ENCODE results near the gene TRAF7. TPM values are rescaled to one million over a fixed set of nuclear protein-coding genes. Genes with fewer than 3 reads are reported as not detected.

The TRAF7 gene
- total RNA-seq, 1 donor from 2014 or later = 38.8 TPM

DNA sequence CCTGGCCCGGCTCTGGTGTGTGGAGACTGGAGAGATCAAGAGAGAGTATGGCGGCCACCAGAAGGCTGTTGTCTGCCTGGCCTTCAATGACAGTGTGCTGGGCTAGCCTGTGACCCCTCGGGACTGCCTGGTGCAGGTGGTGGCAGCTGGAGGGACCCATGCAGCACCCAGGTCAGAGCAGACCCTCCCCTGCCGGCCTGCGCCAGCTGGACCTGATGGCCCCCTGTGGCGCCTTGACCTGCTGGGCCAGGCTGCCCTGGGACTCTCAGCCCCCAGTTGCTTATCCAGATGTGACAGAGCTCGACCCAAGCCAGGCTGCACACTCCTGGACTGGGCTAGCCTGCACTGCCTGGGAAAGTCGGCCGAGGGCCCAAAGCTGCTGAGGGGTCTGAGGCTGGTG lies 53.2 kb downstream of the TRAF7 start:
- H3K9me3 ChIP-seq = no peaks in the 10 kb centered on the region
- TF ChIP-seq POLR2AphosphoS5 (IDR thresholded peaks at IDR 0.05; ENCODE audit: insufficient read depth in 1 of 2, low read depth in 1 of 2) (no peak), POLR2A (IDR thresholded peaks at IDR 0.05) (no peak)
- TF ChIP-seq, protein P1, sequence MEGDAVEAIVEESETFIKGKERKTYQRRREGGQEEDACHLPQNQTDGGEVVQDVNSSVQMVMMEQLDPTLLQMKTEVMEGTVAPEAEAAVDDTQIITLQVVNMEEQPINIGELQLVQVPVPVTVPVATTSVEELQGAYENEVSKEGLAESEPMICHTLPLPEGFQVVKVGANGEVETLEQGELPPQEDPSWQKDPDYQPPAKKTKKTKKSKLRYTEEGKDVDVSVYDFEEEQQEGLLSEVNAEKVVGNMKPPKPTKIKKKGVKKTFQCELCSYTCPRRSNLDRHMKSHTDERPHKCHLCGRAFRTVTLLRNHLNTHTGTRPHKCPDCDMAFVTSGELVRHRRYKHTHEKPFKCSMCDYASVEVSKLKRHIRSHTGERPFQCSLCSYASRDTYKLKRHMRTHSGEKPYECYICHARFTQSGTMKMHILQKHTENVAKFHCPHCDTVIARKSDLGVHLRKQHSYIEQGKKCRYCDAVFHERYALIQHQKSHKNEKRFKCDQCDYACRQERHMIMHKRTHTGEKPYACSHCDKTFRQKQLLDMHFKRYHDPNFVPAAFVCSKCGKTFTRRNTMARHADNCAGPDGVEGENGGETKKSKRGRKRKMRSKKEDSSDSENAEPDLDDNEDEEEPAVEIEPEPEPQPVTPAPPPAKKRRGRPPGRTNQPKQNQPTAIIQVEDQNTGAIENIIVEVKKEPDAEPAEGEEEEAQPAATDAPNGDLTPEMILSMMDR (IDR thresholded peaks at IDR 0.05) = no peak
- no peaks in the 10 kb centered on the region for H3K27me3 ChIP-seq
- H3K4me1 ChIP-seq = peaks cover 38% of the 10 kb centered on the region
- no peak overlapping the region for H3K4me3 ChIP-seq
- peaks cover 0 to 23% of the 10 kb centered on the region in 2 donors for H3K36me3 ChIP-seq
- no peak for DNase-seq (ENCODE audit: extremely low spot score in 2 of 2)
- intact Hi-C loops (cut with DNase I) = no loop called here
- no peak overlapping the region for H3K27ac ChIP-seq

DNA sequence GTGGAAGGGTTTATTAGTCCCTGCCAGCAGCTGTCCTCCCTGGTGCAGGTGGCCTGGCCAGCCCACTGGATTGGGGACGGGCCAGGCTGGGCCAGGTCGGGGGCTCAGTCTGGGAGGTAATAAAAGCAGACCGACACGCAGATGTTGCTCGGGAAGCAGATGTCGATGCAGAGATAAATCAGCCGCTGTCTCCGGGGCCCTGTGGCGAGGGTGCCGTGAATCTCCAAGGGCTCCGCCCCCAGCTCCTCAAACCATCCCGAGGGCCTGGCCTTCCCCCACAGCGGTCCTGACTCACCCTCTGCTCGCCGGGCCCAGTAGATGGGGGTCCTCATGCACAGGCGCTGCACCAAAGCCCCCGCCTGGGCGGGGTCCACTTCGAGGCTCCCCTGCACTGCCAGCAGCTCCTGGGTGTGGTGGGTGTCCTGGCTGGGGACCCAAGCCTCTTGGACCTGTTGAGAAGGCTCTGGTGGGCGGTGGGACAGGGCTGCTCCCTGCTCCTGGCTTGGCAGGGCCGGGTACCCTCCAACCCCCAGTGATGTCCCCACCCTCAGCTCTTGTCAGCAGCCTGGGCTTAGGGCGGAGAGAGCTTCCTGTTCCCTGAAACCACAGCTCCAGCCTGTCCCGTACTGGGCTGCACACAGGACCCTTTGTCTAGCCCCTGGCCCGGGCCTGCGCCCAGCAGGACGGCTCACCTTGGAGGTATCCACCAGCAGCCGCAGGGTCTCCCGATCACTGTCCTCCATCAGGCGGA lies 53.9 kb downstream of the TRAF7 start:
- no peak for DNase-seq (ENCODE audit: extremely low spot score in 2 of 2)
- Histone ChIP-seq H3K9me3 (no peaks in the 10 kb centered on the region), H3K36me3 (peaks cover 0 to 23% of the 10 kb centered on the region in 2 donors), H3K4me3 (no peak overlapping the region), H3K27me3 (no peaks in the 10 kb centered on the region), H3K4me1 (peaks cover 42% of the 10 kb centered on the region), H3K27ac (no peak overlapping the region)
- TF ChIP-seq POLR2A (IDR thresholded peaks at IDR 0.05) (no peak), POLR2AphosphoS5 (IDR thresholded peaks at IDR 0.05; ENCODE audit: insufficient read depth in 1 of 2, low read depth in 1 of 2) (no peak)
- TF ChIP-seq, protein P1 (IDR thresholded peaks at IDR 0.05) = no peak
- intact Hi-C loops (cut with DNase I) = no loop called here

DNA sequence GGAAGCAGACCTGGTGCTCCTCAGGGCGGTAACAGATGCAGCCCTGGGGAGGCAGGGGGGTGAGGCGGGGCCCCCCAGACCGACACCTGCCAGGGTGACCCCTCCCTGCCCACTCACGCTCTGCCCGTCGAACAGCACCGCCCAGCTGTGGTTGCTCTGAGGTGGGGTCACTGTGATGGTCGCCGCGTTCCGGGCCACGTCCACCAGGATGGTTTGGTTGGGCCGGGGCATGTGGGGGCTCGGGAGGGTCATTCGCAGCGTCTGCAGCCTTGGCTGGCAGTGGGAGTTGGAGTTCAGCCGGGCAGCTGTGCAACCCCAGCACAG lies 54.4 kb downstream of the TRAF7 start:
- TF ChIP-seq POLR2AphosphoS5 (IDR thresholded peaks at IDR 0.05; ENCODE audit: insufficient read depth in 1 of 2, low read depth in 1 of 2) (no peak), POLR2A (IDR thresholded peaks at IDR 0.05) (no peak)
- TF ChIP-seq, protein P1 (IDR thresholded peaks at IDR 0.05) = no peak
- DNase-seq (ENCODE audit: extremely low spot score in 2 of 2) = no peak
- Histone ChIP-seq H3K27me3 (no peaks in the 10 kb centered on the region), H3K27ac (no peak overlapping the region), H3K9me3 (no peaks in the 10 kb centered on the region), H3K4me1 (peaks cover 38% of the 10 kb centered on the region), H3K4me3 (no peak overlapping the region), H3K36me3 (peaks cover 0 to 23% of the 10 kb centered on the region in 2 donors)
- intact Hi-C loops (cut with DNase I) = no loop called here

DNA sequence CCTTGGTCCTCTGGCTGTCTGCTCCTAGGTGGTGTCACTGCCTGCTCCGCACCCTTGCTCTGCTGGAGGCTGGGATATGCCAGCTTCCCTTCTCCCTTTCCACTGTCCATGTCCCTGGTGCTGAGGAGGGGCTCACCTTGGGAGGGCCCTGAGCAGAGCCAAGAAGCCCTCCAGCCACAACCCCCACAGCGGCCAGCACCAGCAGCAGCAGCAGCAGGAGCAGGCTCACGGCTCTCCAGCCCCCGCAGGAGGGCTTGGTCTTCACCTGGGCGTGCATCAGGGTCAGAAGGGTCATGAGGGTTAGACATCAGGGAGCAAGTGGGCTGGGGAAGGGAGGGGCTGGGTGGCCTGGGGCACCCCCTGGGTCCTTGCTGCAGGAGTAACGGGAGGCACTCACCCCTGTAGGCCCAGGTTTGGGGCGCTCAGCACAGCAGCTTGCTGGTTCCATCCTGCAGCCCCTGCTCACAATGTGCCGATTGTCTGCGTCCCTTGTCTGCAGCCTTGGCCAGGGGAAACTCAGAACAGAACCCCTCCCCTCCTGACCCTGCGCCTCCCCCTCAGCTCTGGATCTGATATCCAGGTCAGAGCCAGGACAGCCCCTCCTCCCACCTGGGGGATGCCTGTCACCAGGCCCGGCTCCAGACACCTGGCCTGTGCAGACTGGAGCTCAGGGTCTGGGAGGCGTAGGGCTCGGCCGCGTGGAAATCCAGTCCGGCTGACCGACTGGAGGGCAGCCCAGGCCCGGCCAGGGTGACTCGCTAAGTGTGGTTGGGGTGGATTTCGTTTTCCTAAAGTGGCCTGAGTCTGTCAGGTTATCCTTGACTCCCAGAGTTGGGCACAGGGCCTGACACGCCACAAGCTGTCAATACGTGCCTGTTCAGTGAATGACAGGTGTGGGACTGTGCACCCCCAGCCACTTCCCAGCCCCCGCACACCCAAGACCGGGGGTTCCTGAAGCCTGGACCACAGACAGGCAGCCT lies 55.1 kb downstream of the TRAF7 start, which contains the start of gene BRICD5:
Gene BRICD5 (minus strand): TSS at position 478 of the 980 bp plus-strand sequence. CDS start 30 bp downstream, at position 448.
- peaks cover 43% of the 10 kb centered on the region for H3K4me1 ChIP-seq

More for the DNA sequence above, 55.1 kb downstream of the TRAF7 start, which contains the start of gene BRICD5:
- TF ChIP-seq, protein P1 (IDR thresholded peaks at IDR 0.05) = no peak
- TF ChIP-seq POLR2A (IDR thresholded peaks at IDR 0.05) (no peak), POLR2AphosphoS5 (IDR thresholded peaks at IDR 0.05; ENCODE audit: insufficient read depth in 1 of 2, low read depth in 1 of 2) (no peak)
- H3K27me3 ChIP-seq = no peaks in the 10 kb centered on the region
- intact Hi-C loops (cut with DNase I) = no loop called here
- H3K9me3 ChIP-seq = no peaks in the 10 kb centered on the region
- no peak within 1 kb of the TSS for H3K4me3 ChIP-seq
- peaks cover 0 to 23% of the 10 kb centered on the region in 2 donors for H3K36me3 ChIP-seq
- H3K27ac ChIP-seq = no peak within 1 kb of the TSS
- DNase-seq (ENCODE audit: extremely low spot score in 2 of 2) = no peak
